B cell (primary cell): ENCODE results near the gene NME9. TPM values are rescaled to one million over a fixed set of nuclear protein-coding genes. Genes with fewer than 3 reads are reported as not detected.

Experiments
- ATAC-seq: fragments of 200-7000 bp; cut with Tn5 transposase; one replicate; pipeline ENCODE4 v1.10.0; 2021; ENCODE audit warnings: low read depth, mild to moderate bottlenecking, moderate number of reproducible peaks, moderate library complexity
- CTCF ChIA-PET: fragments of 350-600 bp; sonication (Branson Sonifier 250); formaldehyde crosslinking; loops from one replicate; lab custom pipeline; 2021; ENCODE audit warnings: antibody characterized with exemption, inconsistent platforms; lab: Charles Lee
- POLR2A ChIA-PET: fragments of 350-600 bp; sonication (Branson Sonifier 250); formaldehyde crosslinking; loops from one replicate; lab custom pipeline; 2021; ENCODE audit warnings: antibody characterized with exemption; lab: Charles Lee
- DNase-seq: peaks from one replicate; pipeline ENCODE4 v3.0.0; 2013
- H2AFZ ChIP-seq: 2 replicates; pipeline ENCODE4 v1.6.1; 2012; ENCODE audit warnings: mild to moderate bottlenecking, low read depth, low read length; ENCODE audit not compliant: insufficient read depth, poor library complexity, severe bottlenecking
- H3K27ac ChIP-seq, 2 donors: 1 replicate in 1 of 2; 2 replicates in 1 of 2; pipeline ENCODE4 v1.5.1; 2012 to 2013; ENCODE audit warnings: low read length in 2 of 2, mild to moderate bottlenecking in 2 of 2, moderate library complexity in 1 of 2
- H3K27me3 ChIP-seq, 4 experiments: fragments of 200-600 bp in 1 of 4; sonication (generic) in 1 of 4; replicated peaks in 1 of 4; 1 replicate in 2 of 4; 2 replicates in 2 of 4; pipeline versions ENCODE4 v1.6.1 to v1.7.0; 2013 to 2016; ENCODE audit warnings: low read length in 3 of 4, mild to moderate bottlenecking in 2 of 4, mixed read lengths in 1 of 4, moderate library complexity in 1 of 4; ENCODE audit not compliant: insufficient read depth in 4 of 4, control insufficient read depth in 3 of 4; ENCODE audit errors: control extremely low read depth in 1 of 4
- H3K36me3 ChIP-seq, 2 experiments: replicated peaks in 1 of 2; 1 replicate in 1 of 2; 2 replicates in 1 of 2; pipeline versions ENCODE4 v1.6.1 to v1.7.1; 2013; ENCODE audit warnings: low read length in 1 of 2; ENCODE audit not compliant: insufficient read depth in 2 of 2, control insufficient read depth in 1 of 2; ENCODE audit errors: control extremely low read depth in 1 of 2, extremely low read depth in 1 of 2
- H3K4me1 ChIP-seq, 2 donors: fragments of 200-600 bp in 1 of 2; sonication (generic) in 1 of 2; 1 replicate in 1 of 2; 2 replicates in 1 of 2; pipeline versions ENCODE4 v1.5.1 to v1.6.1; 2013 to 2017; ENCODE audit warnings: low read length in 2 of 2; ENCODE audit not compliant: control insufficient read depth in 2 of 2, insufficient read depth in 2 of 2
- H3K4me2 ChIP-seq: replicated peaks from 2 replicates; pipeline ENCODE3; 2012; ENCODE audit warnings: mild to moderate bottlenecking, low read depth, low read length; ENCODE audit not compliant: poor library complexity, severe bottlenecking
- H3K4me3 ChIP-seq, 5 experiments: fragments of 200-600 bp in 1 of 5; sonication (generic) in 1 of 5; 1 replicate in 3 of 5; 2 replicates in 2 of 5; pipeline versions ENCODE4 v1.5.1 to v1.7.0; 2011 to 2016; ENCODE audit warnings: low read length in 4 of 5, mild to moderate bottlenecking in 4 of 5, low read depth in 2 of 5, control low read depth in 1 of 5, moderate library complexity in 1 of 5; ENCODE audit not compliant: insufficient read depth in 1 of 5; ENCODE audit errors: control extremely low read depth in 1 of 5, extremely low read depth in 1 of 5
- H3K79me2 ChIP-seq: fragments of 200-600 bp; sonication (generic); one replicate; pipeline ENCODE4 v1.6.0; 2016; ENCODE audit warnings: low read length; ENCODE audit not compliant: control insufficient read depth, insufficient read depth
- H3K9ac ChIP-seq: fragments of 200-600 bp; sonication (generic); 2 replicates; pipeline ENCODE4 v1.6.1; 2017; ENCODE audit warnings: mild to moderate bottlenecking, low read length, moderate library complexity
- H3K9me3 ChIP-seq, 3 donors: one replicate each; pipeline versions ENCODE4 v1.6.1 to v1.7.1; 2013; ENCODE audit warnings: low read length in 2 of 3; ENCODE audit not compliant: control insufficient read depth in 2 of 3, insufficient read depth in 1 of 3; ENCODE audit errors: control extremely low read depth in 1 of 3
- H4K20me1 ChIP-seq: 2 replicates; pipeline ENCODE4 v1.6.0; 2012; ENCODE audit warnings: mild to moderate bottlenecking, low read length; ENCODE audit not compliant: insufficient read depth, control insufficient read depth, poor library complexity, severe bottlenecking
- H3K27ac Mint-ChIP-seq: one replicate; pipeline ENCODE4 v1.8.0; 2021; ENCODE audit warnings: mixed read lengths
- H3K27me3 Mint-ChIP-seq: one replicate; pipeline ENCODE4 v1.8.0; 2021; ENCODE audit warnings: mixed read lengths
- H3K4me1 Mint-ChIP-seq: one replicate; pipeline ENCODE4 v1.8.0; 2021; ENCODE audit warnings: mixed read lengths
- H3K4me3 Mint-ChIP-seq: one replicate; pipeline ENCODE4 v1.8.0; 2021; ENCODE audit warnings: mixed read lengths
- H3K9me3 Mint-ChIP-seq: one replicate; pipeline ENCODE4 v1.8.0; 2022; ENCODE audit warnings: mixed read lengths; ENCODE audit not compliant: insufficient read depth
- CTCF ChIP-seq: fragments of 200-600 bp; IDR thresholded peaks from one replicate; pipeline ENCODE4 v1.8.0; 2022; ENCODE audit warnings: antibody characterized with exemption, mild to moderate bottlenecking
- EZH2 ChIP-seq: IDR thresholded peaks from 2 replicates; pipeline ENCODE4 v1.6.1; 2012; ENCODE audit warnings: borderline replicate concordance, low read depth, mild to moderate bottlenecking, moderate library complexity, low read length; ENCODE audit not compliant: insufficient read depth, poor library complexity, severe bottlenecking
- WGBS: methylation state at CpG from one replicate; pipeline ENCODE4 v1.1.5; 2013; ENCODE audit warnings: missing lambda C conversion rate; ENCODE audit not compliant: insufficient coverage; 5-methylcytosine and 5-hydroxymethylcytosine counted together
- intact Hi-C: fragments of 100-400 bp; cut with micrococcal nuclease; formaldehyde crosslinking; loops from one replicate; pipeline ENCODE4 v1.10.0; 2022
- polyA plus RNA-seq: library from polyadenylated mRNA; depleted of rRNA; stranded (reverse); fragments of >200 nt; gene quantifications from 2 replicates; pipeline ENCODE4 v1.2.3, GENCODE V29; 2012
- total RNA-seq, 2 donors: library from RNA; stranded (reverse); fragments of 120-200 nt in 1 of 2; gene quantifications; 1 replicate in 1 of 2; 2 replicates in 1 of 2; pipeline versions ENCODE4 v1.2.3 to v1.2.4, GENCODE V29; 2013 to 2022

NME9 gene
- total and polyA plus RNA-seq, 2 donors (not counting 1 experiment from before 2014, with no cell fraction given), result not detected

GRCh38 chr3:138260611-138261010 is 69.0 kb downstream of the NME9 start:
- H3K27me3 ChIP-seq, result no peaks in the 10 kb centered on the region
- TF ChIP-seq CTCF, result no peak
- TF ChIP-seq EZH2, result no peak
- no peaks in the 10 kb centered on the region for H3K79me2 ChIP-seq
- no peak overlapping the region for H3K27ac ChIP-seq
- POLR2A ChIA-PET, result no interaction called here
- intact Hi-C loops, result no loop called here
- H2AFZ ChIP-seq, result no peak overlapping the region
- no peak for ATAC-seq
- 100% methylated on average over 1 of the region's 1 CpG for WGBS
- CTCF ChIA-PET, result no interaction called here
- H3K9me3 ChIP-seq, result no peaks in the 10 kb centered on the region
- no peak overlapping the region for H3K9ac ChIP-seq
- H3K4me1 ChIP-seq, result no peaks in the 10 kb centered on the region
- no peak for DNase-seq
- no peak overlapping the region for H3K4me2 ChIP-seq
- Mint-ChIP-seq H3K27me3 (no peaks in the 10 kb centered on the region), H3K27ac (no peak overlapping the region), H3K4me1 (no peaks in the 10 kb centered on the region), H3K9me3 (no peaks in the 10 kb centered on the region), H3K4me3 (no peak overlapping the region)
- H3K4me3 ChIP-seq, result no peak overlapping the region
- peaks cover 0 to 11% of the 10 kb centered on the region in 2 experiments for H3K36me3 ChIP-seq
- H4K20me1 ChIP-seq, result no peaks in the 10 kb centered on the region

- TF ChIP-seq EZH2, result no peak
- DNase-seq (no peak), ATAC-seq (no peak)
- Histone ChIP-seq H3K27me3 (no peaks in the 10 kb centered on the region), H2AFZ (no peak overlapping the region), H3K9me3 (no peaks in the 10 kb centered on the region), H3K4me2 (no peak overlapping the region), H3K4me3 (no peak overlapping the region), H3K36me3 (peaks cover 0 to 2% of the 10 kb centered on the region in 2 experiments), H3K79me2 (no peaks in the 10 kb centered on the region), H3K27ac (no peak overlapping the region), H4K20me1 (no peaks in the 10 kb centered on the region), H3K4me1 (no peaks in the 10 kb centered on the region), H3K9ac (no peak overlapping the region)
- ChIA-PET POLR2A (no interaction called here), CTCF (no interaction called here)
- Mint-ChIP-seq H3K27ac (no peak overlapping the region), H3K4me1 (no peaks in the 10 kb centered on the region), H3K9me3 (no peaks in the 10 kb centered on the region), H3K27me3 (no peaks in the 10 kb centered on the region), H3K4me3 (no peak overlapping the region)
- intact Hi-C loops, result no loop called here
- 100% methylated on average over 4 of the region's 4 CpGs for WGBS
Measured at GRCh38 chr3:138259126-138259525, 70.5 kb downstream of the NME9 start.
